GM19452 (cell line): ENCODE data around the gene EVI5.
"Not testable (repeated sequence)": the region's sequence is repeated elsewhere in the genome, so short reads cannot be mapped to it uniquely, and the experiment has no call there.

Source experiments
- ATAC-seq: cut with Tn5 transposase; IDR thresholded peaks from one replicate; pipeline ENCODE4 v1.9.1; 2021; ENCODE audit not compliant: unreplicated experiment

EVI5 gene

GRCh38 chr1:92527670-92528069 is 257.2 kb downstream of the EVI5 start:
- no peak for ATAC-seq

GRCh38 chr1:92524944-92525590 is 259.8 kb downstream of the EVI5 start:
- not testable (repeated sequence) for ATAC-seq

GRCh38 chr1:92519043-92519442 is 265.9 kb downstream of the EVI5 start:
- ATAC-seq, result no peak

GRCh38 chr1:92516574-92516973 is 268.3 kb downstream of the EVI5 start:
- ATAC-seq, result no peak

GRCh38 chr1:92515796-92516201 is 269.1 kb downstream of the EVI5 start:
- ATAC-seq, result no peak

- peak; percentile 87 for ATAC-seq
Measured at GRCh38 chr1:92511541-92511940, 273.4 kb downstream of the EVI5 start.

GRCh38 chr1:92509619-92510018 is 275.3 kb downstream of the EVI5 start:
- ATAC-seq, result peak; percentile 53

GRCh38 chr1:92505015-92505692 is 279.8 kb downstream of the EVI5 start:
- no peak for ATAC-seq

GRCh38 chr1:92504291-92505014 is 280.5 kb downstream of the EVI5 start:
- no peak for ATAC-seq

GRCh38 chr1:92503926-92504285 is 281.0 kb downstream of the EVI5 start:
- no peak for ATAC-seq

- ATAC-seq, result peak; percentile 47
Measured at GRCh38 chr1:92503043-92503925, 281.6 kb downstream of the EVI5 start.

- peak; percentile 72 for ATAC-seq
Measured at GRCh38 chr1:92502247-92502646, 282.7 kb downstream of the EVI5 start.

GRCh38 chr1:92500552-92500951 is 284.4 kb downstream of the EVI5 start:
- no peak for ATAC-seq

GRCh38 chr1:92495392-92496063 is 289.4 kb downstream of the EVI5 start:
- ATAC-seq, result no peak

GRCh38 chr1:92494485-92495141 is 290.3 kb downstream of the EVI5 start:
- ATAC-seq, result no peak

- no peak for ATAC-seq
Measured at GRCh38 chr1:92493139-92493538, 291.8 kb downstream of the EVI5 start.

- ATAC-seq, result no peak
Measured at GRCh38 chr1:92488832-92489231, 296.1 kb downstream of the EVI5 start.

GRCh38 chr1:92488416-92488815 is 296.5 kb downstream of the EVI5 start:
- no peak for ATAC-seq

- no peak for ATAC-seq
Measured at GRCh38 chr1:92487078-92487605, 297.8 kb downstream of the EVI5 start.
